Effector CD8-positive, alpha-beta T cell (primary cell): ENCODE results near the gene KITLG.
"Not testable (repeated sequence)": the region's sequence is repeated elsewhere in the genome, so short reads cannot be mapped to it uniquely, and the experiment has no call there.

Experiments
- DNase-seq: peaks from one replicate; lab custom pipeline; 2025; lab: John Stamatoyannopoulos, UW
- total RNA-seq, 4 experiments: gene quantifications; one replicate each; lab custom pipeline; 2026; lab: John Stamatoyannopoulos, UW

KITLG gene
- 0 to 0.49 (median 0.27) reads per million in 4 experiments for total RNA-seq

GRCh38 chr12:88580051-88580871, at the start of gene KITLG:
Gene KITLG, minus strand, starts transcription at chr12:88580471. Its CDS starts 193 bp downstream, at chr12:88580278.
- no peak for DNase-seq

- no peak for DNase-seq
Measured at GRCh38 chr12:88628856-88629509, 48.7 kb upstream of the KITLG start.

- not testable (repeated sequence) for DNase-seq
Measured at GRCh38 chr12:88628035-88628434, 47.8 kb upstream of the KITLG start.

- no peak for DNase-seq
Measured at GRCh38 chr12:88627501-88627900, 47.2 kb upstream of the KITLG start.

- no peak for DNase-seq
Measured at GRCh38 chr12:88625356-88625755, 45.1 kb upstream of the KITLG start.

- DNase-seq = no peak
Measured at GRCh38 chr12:88624911-88625310, 44.6 kb upstream of the KITLG start.

GRCh38 chr12:88623777-88624548, 43.7 kb upstream of the KITLG start:
- DNase-seq = no peak

GRCh38 chr12:88617352-88617751, 37.1 kb upstream of the KITLG start:
- no peak for DNase-seq

- no peak for DNase-seq
Measured at GRCh38 chr12:88615490-88615889, 35.2 kb upstream of the KITLG start.

- DNase-seq = no peak
Measured at GRCh38 chr12:88604646-88605045, 24.4 kb upstream of the KITLG start.

- no peak for DNase-seq
Measured at GRCh38 chr12:88600272-88600671, 20.0 kb upstream of the KITLG start.

- no peak for DNase-seq
Measured at GRCh38 chr12:88597365-88597764, 17.1 kb upstream of the KITLG start.

GRCh38 chr12:88595697-88596096, 15.4 kb upstream of the KITLG start:
- DNase-seq = no peak

- DNase-seq = no peak
Measured at GRCh38 chr12:88594780-88595179, 14.5 kb upstream of the KITLG start.

- DNase-seq = no peak
Measured at GRCh38 chr12:88591343-88591742, 11.1 kb upstream of the KITLG start.

- DNase-seq = no peak
Measured at GRCh38 chr12:88590851-88591250, 10.6 kb upstream of the KITLG start.

GRCh38 chr12:88585077-88585476, 4.8 kb upstream of the KITLG start:
- no peak for DNase-seq

GRCh38 chr12:88579601-88580050, 645 bp downstream of the KITLG start:
- DNase-seq = no peak

- DNase-seq = no peak
Measured at GRCh38 chr12:88579161-88579517, 1.1 kb downstream of the KITLG start.

GRCh38 chr12:88578276-88579160, 1.8 kb downstream of the KITLG start:
- no peak for DNase-seq

- no peak for DNase-seq
Measured at GRCh38 chr12:88577537-88577936, 2.7 kb downstream of the KITLG start.
